HL-60 (cell line): ENCODE results near the gene LMF2.
A peak's percentile ranks its signal among the peaks of the same experiment; 100 is the strongest.

Experiments
- DNase-seq, 2 experiments: peaks; one replicate each; pipeline ENCODE4 v3.0.0-alpha.2; 2010 to 2020; ENCODE audit warnings: low read depth in 1 of 2, low spot score in 1 of 2
- H3K27ac ChIP-seq: fragments of 250-450 bp; sonication (Bioruptor Pico); replicated peaks from 2 replicates; pipeline ENCODE4 v1.5.1; 2020; ENCODE audit warnings: mild to moderate bottlenecking, moderate library complexity
- H3K27me3 ChIP-seq: fragments of 250-450 bp; sonication (Bioruptor Pico); 2 replicates; pipeline ENCODE4 v1.5.1; 2021; ENCODE audit warnings: mild to moderate bottlenecking, moderate library complexity; ENCODE audit not compliant: insufficient read depth, poor library complexity, severe bottlenecking
- H3K4me3 ChIP-seq: replicated peaks from 2 replicates; pipeline ENCODE4 v1.5.1; 2011; ENCODE audit warnings: mild to moderate bottlenecking, control low read depth, low read length; ENCODE audit not compliant: insufficient read depth
- GABPA ChIP-seq: IDR thresholded peaks from 2 replicates; pipeline ENCODE4 v1.6.1; 2012; ENCODE audit warnings: low read depth
- POLR2AphosphoS5 ChIP-seq: IDR thresholded peaks from 2 replicates; pipeline ENCODE4 v1.6.1; 2012; ENCODE audit warnings: low read depth
- SPI1 ChIP-seq: IDR thresholded peaks from 2 replicates; pipeline ENCODE4 v1.6.1; 2012; ENCODE audit warnings: low read depth, mild to moderate bottlenecking, borderline replicate concordance
- TF ChIP-seq, protein P1 (sequence below): IDR thresholded peaks from one replicate; pipeline ENCODE4 v1.5.1; 2011; ENCODE audit warnings: low read length, control low read depth, inconsistent platforms; ENCODE audit not compliant: insufficient read depth
- TF ChIP-seq, protein P2 (sequence below): IDR thresholded peaks from 2 replicates; pipeline ENCODE4 v1.6.1; 2012; ENCODE audit warnings: low read depth; ENCODE audit not compliant: insufficient replicate concordance

Gene LMF2

DNA sequence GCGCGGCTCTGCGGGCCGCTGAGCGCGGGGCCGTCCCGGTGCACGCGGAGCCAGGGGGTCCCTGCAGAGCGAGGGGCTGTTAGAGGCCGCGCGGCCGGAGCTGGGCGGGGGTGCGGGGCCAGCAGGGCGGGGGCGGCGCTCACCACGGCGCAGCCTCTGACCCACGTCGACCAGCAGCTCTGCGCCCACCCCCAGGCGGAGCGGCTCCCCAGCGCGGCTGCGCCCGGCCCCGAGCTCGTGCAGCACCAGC is 18.3 kb upstream of the LMF2 start:
- TF ChIP-seq, protein P1, sequence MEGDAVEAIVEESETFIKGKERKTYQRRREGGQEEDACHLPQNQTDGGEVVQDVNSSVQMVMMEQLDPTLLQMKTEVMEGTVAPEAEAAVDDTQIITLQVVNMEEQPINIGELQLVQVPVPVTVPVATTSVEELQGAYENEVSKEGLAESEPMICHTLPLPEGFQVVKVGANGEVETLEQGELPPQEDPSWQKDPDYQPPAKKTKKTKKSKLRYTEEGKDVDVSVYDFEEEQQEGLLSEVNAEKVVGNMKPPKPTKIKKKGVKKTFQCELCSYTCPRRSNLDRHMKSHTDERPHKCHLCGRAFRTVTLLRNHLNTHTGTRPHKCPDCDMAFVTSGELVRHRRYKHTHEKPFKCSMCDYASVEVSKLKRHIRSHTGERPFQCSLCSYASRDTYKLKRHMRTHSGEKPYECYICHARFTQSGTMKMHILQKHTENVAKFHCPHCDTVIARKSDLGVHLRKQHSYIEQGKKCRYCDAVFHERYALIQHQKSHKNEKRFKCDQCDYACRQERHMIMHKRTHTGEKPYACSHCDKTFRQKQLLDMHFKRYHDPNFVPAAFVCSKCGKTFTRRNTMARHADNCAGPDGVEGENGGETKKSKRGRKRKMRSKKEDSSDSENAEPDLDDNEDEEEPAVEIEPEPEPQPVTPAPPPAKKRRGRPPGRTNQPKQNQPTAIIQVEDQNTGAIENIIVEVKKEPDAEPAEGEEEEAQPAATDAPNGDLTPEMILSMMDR = no peak
- Histone ChIP-seq H3K27ac (peak overlapping the region; percentile 91), H3K4me3 (peak overlapping the region; percentile 70), H3K27me3 (no peaks in the 10 kb centered on the region)
- DNase-seq = no peak

DNA sequence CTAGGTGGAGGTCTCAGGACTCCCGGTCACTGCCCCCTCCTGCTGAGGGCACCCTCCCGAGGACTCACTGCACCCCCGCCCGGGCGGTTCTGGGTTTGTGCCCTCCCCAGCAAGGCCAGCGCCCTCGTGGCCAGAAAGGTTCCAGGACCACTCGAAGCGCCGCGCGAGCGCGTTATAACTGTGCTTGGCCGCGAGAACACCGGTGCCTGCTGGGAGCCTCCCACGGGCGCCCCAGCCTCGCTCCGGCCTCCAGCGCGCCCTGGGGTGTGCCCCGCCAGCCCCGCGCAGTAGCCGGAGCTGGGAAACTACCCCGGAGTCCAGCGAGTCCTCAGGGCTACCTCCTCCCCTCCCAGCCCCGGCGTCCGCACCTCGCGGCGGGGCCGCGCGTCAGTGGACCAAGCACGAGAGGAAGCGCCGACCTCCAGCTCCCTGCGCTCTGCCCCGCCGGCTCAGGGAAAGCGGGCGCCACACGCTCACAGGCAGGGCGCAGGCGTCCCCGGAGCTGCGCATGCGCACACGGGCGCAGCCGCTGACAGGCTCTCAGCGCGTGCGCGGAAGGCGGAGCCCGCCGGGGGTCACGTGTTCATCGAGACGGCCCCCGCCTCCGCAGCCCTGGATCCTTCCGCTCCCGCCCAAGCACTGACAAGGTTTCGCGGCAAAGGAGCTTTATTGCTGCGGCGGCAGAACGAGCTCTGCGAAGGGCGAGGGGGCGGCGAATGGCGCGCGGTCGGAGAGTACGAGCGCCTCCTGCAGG is 17.8 kb upstream of the LMF2 start, which contains the start of gene SCO2:
TSS of gene SCO2 (minus strand) at position 495 of the 754 bp plus-strand sequence. CDS start 1,187 bp downstream, outside the sequence.
- peak within 1 kb of the TSS; percentile 70 for H3K4me3 ChIP-seq
- peak; percentile 93 to 96 for DNase-seq
- H3K27me3 ChIP-seq = no peaks in the 10 kb centered on the region
- H3K27ac ChIP-seq = peak within 1 kb of the TSS; percentile 91
- TF ChIP-seq, protein P1 = peak; percentile 1
- TF ChIP-seq, protein P2, sequence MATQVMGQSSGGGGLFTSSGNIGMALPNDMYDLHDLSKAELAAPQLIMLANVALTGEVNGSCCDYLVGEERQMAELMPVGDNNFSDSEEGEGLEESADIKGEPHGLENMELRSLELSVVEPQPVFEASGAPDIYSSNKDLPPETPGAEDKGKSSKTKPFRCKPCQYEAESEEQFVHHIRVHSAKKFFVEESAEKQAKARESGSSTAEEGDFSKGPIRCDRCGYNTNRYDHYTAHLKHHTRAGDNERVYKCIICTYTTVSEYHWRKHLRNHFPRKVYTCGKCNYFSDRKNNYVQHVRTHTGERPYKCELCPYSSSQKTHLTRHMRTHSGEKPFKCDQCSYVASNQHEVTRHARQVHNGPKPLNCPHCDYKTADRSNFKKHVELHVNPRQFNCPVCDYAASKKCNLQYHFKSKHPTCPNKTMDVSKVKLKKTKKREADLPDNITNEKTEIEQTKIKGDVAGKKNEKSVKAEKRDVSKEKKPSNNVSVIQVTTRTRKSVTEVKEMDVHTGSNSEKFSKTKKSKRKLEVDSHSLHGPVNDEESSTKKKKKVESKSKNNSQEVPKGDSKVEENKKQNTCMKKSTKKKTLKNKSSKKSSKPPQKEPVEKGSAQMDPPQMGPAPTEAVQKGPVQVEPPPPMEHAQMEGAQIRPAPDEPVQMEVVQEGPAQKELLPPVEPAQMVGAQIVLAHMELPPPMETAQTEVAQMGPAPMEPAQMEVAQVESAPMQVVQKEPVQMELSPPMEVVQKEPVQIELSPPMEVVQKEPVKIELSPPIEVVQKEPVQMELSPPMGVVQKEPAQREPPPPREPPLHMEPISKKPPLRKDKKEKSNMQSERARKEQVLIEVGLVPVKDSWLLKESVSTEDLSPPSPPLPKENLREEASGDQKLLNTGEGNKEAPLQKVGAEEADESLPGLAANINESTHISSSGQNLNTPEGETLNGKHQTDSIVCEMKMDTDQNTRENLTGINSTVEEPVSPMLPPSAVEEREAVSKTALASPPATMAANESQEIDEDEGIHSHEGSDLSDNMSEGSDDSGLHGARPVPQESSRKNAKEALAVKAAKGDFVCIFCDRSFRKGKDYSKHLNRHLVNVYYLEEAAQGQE = no peak
- TF ChIP-seq SPI1 (peak; percentile 10; the same call in 1 of the 2 replicates), POLR2AphosphoS5 (peak; percentile 72; the same call in 1 of the 2 replicates), GABPA (no peak)

DNA sequence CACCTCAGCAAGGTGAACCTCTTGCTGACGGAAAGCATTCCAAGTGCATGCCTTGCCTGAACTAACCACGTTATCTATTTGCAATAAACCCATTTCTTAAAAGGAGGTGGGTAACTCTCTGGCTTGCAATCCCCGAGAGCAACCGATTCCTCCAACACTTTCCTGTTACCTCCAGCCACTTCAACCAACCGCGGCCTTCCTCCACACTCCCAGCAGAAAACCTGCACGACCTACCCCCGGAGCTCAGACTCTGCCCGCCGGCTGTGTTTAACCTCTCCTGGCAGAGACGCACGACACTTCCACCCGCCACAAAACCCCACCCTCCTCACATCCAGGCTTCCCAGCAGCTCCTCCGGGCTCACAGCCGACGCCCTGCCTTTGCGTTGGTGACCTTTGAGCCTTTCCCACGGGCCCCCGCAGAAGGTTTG is 17.2 kb upstream of the LMF2 start:
- H3K4me3 ChIP-seq = peak overlapping the region; percentile 70
- TF ChIP-seq, protein P1 = no peak
- TF ChIP-seq, protein P2 = no peak
- TF ChIP-seq POLR2AphosphoS5 (no peak; the same call in 1 of the 2 replicates), SPI1 (no peak), GABPA (no peak)
- peak overlapping the region; percentile 91 for H3K27ac ChIP-seq
- peak in 1 of 2 experiments; percentile 43 for DNase-seq
- H3K27me3 ChIP-seq = no peaks in the 10 kb centered on the region
